ENCODE results near the gene MYH11.
"Not testable (repeated sequence)": the region's sequence is repeated elsewhere in the genome, so short reads cannot be mapped to it uniquely, and the experiment has no call there.

MYH11 gene

GRCh38 chr16:15876503-15876902, 19.7 kb upstream of the MYH11 start:
- DNase-seq (ENCODE audit: low spot score), result no peak

GRCh38 chr16:15874745-15875314, 18.0 kb upstream of the MYH11 start:
- no peak for DNase-seq (ENCODE audit: low spot score)

- no peak for DNase-seq (ENCODE audit: low spot score)
Measured at GRCh38 chr16:15873737-15874136, 16.9 kb upstream of the MYH11 start.

GRCh38 chr16:15873301-15873700, 16.5 kb upstream of the MYH11 start:
- DNase-seq (ENCODE audit: low spot score), result no peak

- DNase-seq (ENCODE audit: low spot score), result no peak
Measured at GRCh38 chr16:15870011-15870410, 13.2 kb upstream of the MYH11 start.

- DNase-seq (ENCODE audit: low spot score), result no peak
Measured at GRCh38 chr16:15866451-15866850, 9.6 kb upstream of the MYH11 start.

- no peak for DNase-seq (ENCODE audit: low spot score)
Measured at GRCh38 chr16:15865742-15866141, 8.9 kb upstream of the MYH11 start.

GRCh38 chr16:15864939-15865338, 8.1 kb upstream of the MYH11 start:
- DNase-seq (ENCODE audit: low spot score), result no peak

- DNase-seq (ENCODE audit: low spot score), result no peak
Measured at GRCh38 chr16:15861996-15862395, 5.2 kb upstream of the MYH11 start.

- DNase-seq (ENCODE audit: low spot score), result no peak
Measured at GRCh38 chr16:15858921-15859668, 2.3 kb upstream of the MYH11 start.

GRCh38 chr16:15857724-15858560, 1.1 kb upstream of the MYH11 start:
- no peak for DNase-seq (ENCODE audit: low spot score)

GRCh38 chr16:15856182-15856581, 646 bp downstream of the MYH11 start:
- no peak for DNase-seq (ENCODE audit: low spot score)

GRCh38 chr16:15855704-15856003, 1.2 kb downstream of the MYH11 start:
- no peak for DNase-seq (ENCODE audit: low spot score)

GRCh38 chr16:15854906-15855703, 1.7 kb downstream of the MYH11 start:
- DNase-seq (ENCODE audit: low spot score), result no peak

GRCh38 chr16:15854061-15854460, 2.8 kb downstream of the MYH11 start:
- no peak for DNase-seq (ENCODE audit: low spot score)

GRCh38 chr16:15853021-15853420, 3.8 kb downstream of the MYH11 start:
- no peak for DNase-seq (ENCODE audit: low spot score)

GRCh38 chr16:15850555-15850954, 6.3 kb downstream of the MYH11 start:
- DNase-seq (ENCODE audit: low spot score), result not testable (repeated sequence)

GRCh38 chr16:15849209-15849981, 7.4 kb downstream of the MYH11 start:
- DNase-seq (ENCODE audit: low spot score), result no peak

GRCh38 chr16:15847611-15848175, 9.1 kb downstream of the MYH11 start:
- no peak for DNase-seq (ENCODE audit: low spot score)

GRCh38 chr16:15846510-15846909, 10.3 kb downstream of the MYH11 start:
- no peak for DNase-seq (ENCODE audit: low spot score)

- no peak for DNase-seq (ENCODE audit: low spot score)
Measured at GRCh38 chr16:15843635-15844279, 13.1 kb downstream of the MYH11 start.
